Thoracic aorta (tissue), 2 donors: ENCODE measurements around the gene RBFOX1. TPM values are rescaled to one million over a fixed set of nuclear protein-coding genes. Genes with fewer than 3 reads are reported as not detected.

ENCODE experiments used
- ATAC-seq: fragments of 150-250 bp; one replicate; pipeline ENCODE4 v1.8.0; 2017; ENCODE audit warnings: low read depth; ENCODE audit not compliant: insufficient number of reproducible peaks, low FRiP score
- DNase-seq: peaks from one replicate; pipeline ENCODE4 v3.0.0-alpha.2; 2020; ENCODE audit warnings: low spot score
- H3K27ac ChIP-seq, 2 donors: fragments of 200-600 bp; sonication (generic); 1 replicate in 1 of 2; 2 replicates in 1 of 2; pipeline ENCODE4 v1.5.1; 2016; ENCODE audit warnings: mild to moderate bottlenecking in 2 of 2, moderate library complexity in 2 of 2
- H3K27me3 ChIP-seq: fragments of 200-600 bp; sonication (generic); replicated peaks from 2 replicates; pipeline ENCODE4 v1.6.0; 2016; ENCODE audit warnings: mild to moderate bottlenecking; ENCODE audit not compliant: insufficient read depth
- H3K36me3 ChIP-seq: fragments of 200-600 bp; sonication (generic); one replicate; pipeline ENCODE4 v1.5.1; 2016
- H3K4me1 ChIP-seq, 2 donors: fragments of 200-600 bp; sonication (generic); 1 replicate in 1 of 2; 2 replicates in 1 of 2; pipeline versions ENCODE4 v1.5.1 to v1.6.0; 2016; ENCODE audit warnings: low read depth in 2 of 2, mild to moderate bottlenecking in 1 of 2; ENCODE audit not compliant: control insufficient read depth in 1 of 2
- H3K4me3 ChIP-seq: fragments of 200-600 bp; sonication (generic); 2 replicates; pipeline ENCODE4 v1.5.1; 2016; ENCODE audit warnings: mild to moderate bottlenecking
- H3K9me3 ChIP-seq: fragments of 200-600 bp; sonication (generic); 2 replicates; pipeline ENCODE4 v1.5.1; 2016
- total RNA-seq, 2 donors: library from RNA; depleted of rRNA; stranded (reverse); fragments of >200 nt; gene quantifications; one replicate each; pipeline versions ENCODE4 v1.1.0 to v1.2.3, GENCODE V29; 2016
- TF ChIP-seq, protein P1 (sequence below): fragments of 200-600 bp; sonication (generic); IDR thresholded peaks from one replicate; pipeline ENCODE4 v1.5.1; 2019; ENCODE audit warnings: antibody characterized with exemption

RBFOX1 gene
- total RNA-seq, 2 donors from 2014 or later = not detected

DNA sequence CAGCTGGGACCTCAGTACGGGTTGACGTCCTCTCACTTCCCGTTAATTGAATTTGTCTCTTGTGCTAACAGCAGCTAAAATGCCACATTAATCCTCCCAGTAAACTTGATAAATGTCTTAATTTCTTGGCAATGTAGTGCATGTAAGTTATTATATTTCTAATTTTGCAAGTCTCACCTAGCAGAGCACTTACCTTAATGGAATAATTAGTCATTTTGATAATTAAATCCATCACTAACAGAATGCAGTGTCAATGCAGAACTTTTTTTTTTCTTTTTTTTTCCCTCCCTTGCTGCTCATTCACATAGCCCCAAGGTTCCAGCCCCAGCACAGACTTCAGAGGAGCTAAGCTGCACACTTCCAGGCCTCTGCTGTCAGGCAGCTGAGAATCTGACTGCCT lies 376.5 kb downstream of the RBFOX1 start:
- ATAC-seq = no peak
- Histone ChIP-seq H3K27ac (no peak overlapping the region), H3K9me3 (no peaks in the 10 kb centered on the region), H3K36me3 (no peaks in the 10 kb centered on the region), H3K4me1 (no peaks in the 10 kb centered on the region), H3K4me3 (no peak overlapping the region), H3K27me3 (no peaks in the 10 kb centered on the region)
- TF ChIP-seq, protein P1, sequence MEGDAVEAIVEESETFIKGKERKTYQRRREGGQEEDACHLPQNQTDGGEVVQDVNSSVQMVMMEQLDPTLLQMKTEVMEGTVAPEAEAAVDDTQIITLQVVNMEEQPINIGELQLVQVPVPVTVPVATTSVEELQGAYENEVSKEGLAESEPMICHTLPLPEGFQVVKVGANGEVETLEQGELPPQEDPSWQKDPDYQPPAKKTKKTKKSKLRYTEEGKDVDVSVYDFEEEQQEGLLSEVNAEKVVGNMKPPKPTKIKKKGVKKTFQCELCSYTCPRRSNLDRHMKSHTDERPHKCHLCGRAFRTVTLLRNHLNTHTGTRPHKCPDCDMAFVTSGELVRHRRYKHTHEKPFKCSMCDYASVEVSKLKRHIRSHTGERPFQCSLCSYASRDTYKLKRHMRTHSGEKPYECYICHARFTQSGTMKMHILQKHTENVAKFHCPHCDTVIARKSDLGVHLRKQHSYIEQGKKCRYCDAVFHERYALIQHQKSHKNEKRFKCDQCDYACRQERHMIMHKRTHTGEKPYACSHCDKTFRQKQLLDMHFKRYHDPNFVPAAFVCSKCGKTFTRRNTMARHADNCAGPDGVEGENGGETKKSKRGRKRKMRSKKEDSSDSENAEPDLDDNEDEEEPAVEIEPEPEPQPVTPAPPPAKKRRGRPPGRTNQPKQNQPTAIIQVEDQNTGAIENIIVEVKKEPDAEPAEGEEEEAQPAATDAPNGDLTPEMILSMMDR = no peak
- no peak for DNase-seq

- Histone ChIP-seq H3K4me1 (no peaks in the 10 kb centered on the region), H3K27me3 (no peaks in the 10 kb centered on the region), H3K27ac (no peak overlapping the region), H3K9me3 (no peaks in the 10 kb centered on the region), H3K36me3 (no peaks in the 10 kb centered on the region), H3K4me3 (no peak overlapping the region)
- ATAC-seq (no peak), DNase-seq (no peak)
- TF ChIP-seq, protein P1 = no peak
These were observed 380.6 kb downstream of the RBFOX1 start for GRCh38 chr16:7713244-7713643.

- Histone ChIP-seq H3K36me3 (no peaks in the 10 kb centered on the region), H3K27ac (no peak overlapping the region), H3K4me1 (no peaks in the 10 kb centered on the region), H3K4me3 (no peak overlapping the region), H3K9me3 (no peaks in the 10 kb centered on the region), H3K27me3 (no peaks in the 10 kb centered on the region)
- DNase-seq (no peak), ATAC-seq (no peak)
- TF ChIP-seq, protein P1 = no peak
These were observed 382.1 kb downstream of the RBFOX1 start for GRCh38 chr16:7714775-7715174.

GRCh38 chr16:7716660-7717550 lies 384.3 kb downstream of the RBFOX1 start:
- H3K4me3 ChIP-seq = no peak overlapping the region
- H3K9me3 ChIP-seq = no peaks in the 10 kb centered on the region
- DNase-seq = no peak
- TF ChIP-seq, protein P1 = no peak
- no peak overlapping the region for H3K27ac ChIP-seq
- H3K27me3 ChIP-seq = no peaks in the 10 kb centered on the region
- H3K36me3 ChIP-seq = no peaks in the 10 kb centered on the region
- no peak for ATAC-seq
- H3K4me1 ChIP-seq = no peaks in the 10 kb centered on the region

DNA sequence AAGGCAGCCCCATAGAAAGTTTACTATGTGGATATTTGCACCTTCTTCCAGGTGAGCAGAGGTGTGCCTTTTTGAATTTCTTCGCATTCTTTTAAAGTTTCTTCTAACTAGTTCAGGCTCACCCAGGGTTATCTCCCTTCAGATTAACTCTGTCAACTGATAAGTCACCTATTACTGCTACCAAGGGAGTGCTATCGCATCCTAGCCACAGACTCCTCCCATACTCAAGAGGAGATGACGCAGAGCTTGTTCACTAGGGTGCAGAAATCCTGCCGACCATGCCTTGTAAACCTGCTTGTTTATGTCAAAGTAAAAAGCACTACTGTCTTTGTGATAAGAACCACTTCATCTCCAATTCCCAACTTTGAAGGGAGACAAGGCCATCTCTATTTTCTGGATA lies 390.1 kb downstream of the RBFOX1 start:
- Histone ChIP-seq H3K9me3 (no peaks in the 10 kb centered on the region), H3K4me3 (no peak overlapping the region), H3K4me1 (no peaks in the 10 kb centered on the region), H3K27me3 (no peaks in the 10 kb centered on the region), H3K36me3 (no peaks in the 10 kb centered on the region), H3K27ac (no peak overlapping the region)
- ATAC-seq = no peak
- no peak for DNase-seq
- TF ChIP-seq, protein P1 = no peak
